Stimulated activated CD4-positive, alpha-beta T cell treated with anti-CD3 and anti-CD28 coated beads, Interleukin-1b, Interleukin-23, amount 100 ng/mL, for 4 hours (primary cell): ENCODE results near the gene ABCD1.

Experiments
- DNase-seq, 2 donors: peaks; one replicate each; pipeline ENCODE4 v3.0.0-alpha.2; 2020; ENCODE audit warnings: low read depth in 2 of 2

Gene ABCD1

GRCh38 chrX:153773741-153774575, 49.3 kb downstream of the ABCD1 start:
- no peak for DNase-seq

GRCh38 chrX:153774576-153775292, 50.1 kb downstream of the ABCD1 start:
- no peak for DNase-seq

- no peak for DNase-seq
These were observed 50.9 kb downstream of the ABCD1 start for GRCh38 chrX:153775293-153776119.

- no peak for DNase-seq
These were observed 51.5 kb downstream of the ABCD1 start for GRCh38 chrX:153776120-153776599.

- DNase-seq: no peak
These were observed 52.0 kb downstream of the ABCD1 start for GRCh38 chrX:153776611-153777045.

GRCh38 chrX:153777261-153778090, 52.8 kb downstream of the ABCD1 start:
- no peak for DNase-seq

GRCh38 chrX:153778181-153778580, 53.5 kb downstream of the ABCD1 start:
- no peak for DNase-seq

- no peak for DNase-seq
These were observed 54.0 kb downstream of the ABCD1 start for GRCh38 chrX:153778684-153779101.

GRCh38 chrX:153779891-153780677, 55.4 kb downstream of the ABCD1 start:
- DNase-seq: no peak

- no peak for DNase-seq
These were observed 56.2 kb downstream of the ABCD1 start, which contains the start of gene SRPK3 for GRCh38 chrX:153780678-153781427. Gene SRPK3 (plus strand): TSS chrX:153781041. CDS start chrX:153781087, 46 bp downstream.

- no peak for DNase-seq
These were observed 56.9 kb downstream of the ABCD1 start for GRCh38 chrX:153781428-153782047.

GRCh38 chrX:153782313-153782712, 57.7 kb downstream of the ABCD1 start:
- no peak for DNase-seq

- no peak for DNase-seq
These were observed 58.2 kb downstream of the ABCD1 start for GRCh38 chrX:153782871-153783270.

- no peak for DNase-seq
These were observed 58.8 kb downstream of the ABCD1 start for GRCh38 chrX:153783378-153784013.

GRCh38 chrX:153784325-153784967, 59.8 kb downstream of the ABCD1 start:
- DNase-seq: no peak

- no peak for DNase-seq
These were observed 62.0 kb downstream of the ABCD1 start for GRCh38 chrX:153786669-153787068.

- no peak for DNase-seq
These were observed 65.0 kb downstream of the ABCD1 start for GRCh38 chrX:153789654-153790053.
